Stimulated activated naive CD8-positive, alpha-beta T cell treated with anti-CD3 and anti-CD28 coated beads, Interleukin-15, amount 100 ng/mL, for 72 hours (primary cell): ENCODE results near the gene TUBB6.
A peak's percentile ranks its signal among the peaks of the same experiment; 100 is the strongest.

Experiments
- ATAC-seq: fragments of 150-1000 bp; cut with Tn5 transposase; 2 replicates; pipeline ENCODE4 v1.10.0; 2021; ENCODE audit warnings: mild to moderate bottlenecking, moderate library complexity
- DNase-seq, 2 donors: peaks; one replicate each; pipeline ENCODE4 v3.0.0; 2021 to 2022
- H3K27ac Mint-ChIP-seq, 2 donors: one replicate each; pipeline ENCODE4 v1.8.0; 2022; ENCODE audit warnings: mild to moderate bottlenecking in 2 of 2, mixed read lengths in 2 of 2, moderate library complexity in 2 of 2
- H3K27me3 Mint-ChIP-seq: one replicate; pipeline ENCODE4 v1.8.0; 2022; ENCODE audit warnings: mixed read lengths
- H3K4me1 Mint-ChIP-seq: one replicate; pipeline ENCODE4 v1.8.0; 2022; ENCODE audit warnings: mild to moderate bottlenecking, mixed read lengths
- H3K4me3 Mint-ChIP-seq, 2 donors: one replicate each; pipeline ENCODE4 v1.8.0; 2022; ENCODE audit warnings: mild to moderate bottlenecking in 2 of 2, mixed read lengths in 2 of 2, moderate library complexity in 1 of 2
- H3K9me3 Mint-ChIP-seq, 2 donors: one replicate each; pipeline ENCODE4 v1.8.0; 2022; ENCODE audit warnings: mixed read lengths in 2 of 2

The TUBB6 gene

GRCh38 chr18:12318334-12318697, 10.3 kb downstream of the TUBB6 start:
- Mint-ChIP-seq H3K27me3 (no peaks in the 10 kb centered on the region), H3K4me1 (peaks cover 6% of the 10 kb centered on the region), H3K9me3 (no peaks in the 10 kb centered on the region), H3K27ac (no peak overlapping the region), H3K4me3 (no peak overlapping the region)
- ATAC-seq (no peak), DNase-seq (no peak)

- Mint-ChIP-seq H3K4me1 (peaks cover 6% of the 10 kb centered on the region), H3K27ac (no peak overlapping the region), H3K27me3 (no peaks in the 10 kb centered on the region), H3K9me3 (no peaks in the 10 kb centered on the region), H3K4me3 (no peak overlapping the region)
- ATAC-seq, result no peak
- DNase-seq, result no peak
Measured at GRCh38 chr18:12318857-12319256, 10.8 kb downstream of the TUBB6 start.

- no peak for DNase-seq
- Mint-ChIP-seq H3K27me3 (no peaks in the 10 kb centered on the region), H3K4me3 (no peak overlapping the region), H3K9me3 (no peaks in the 10 kb centered on the region), H3K4me1 (peaks cover 6% of the 10 kb centered on the region), H3K27ac (no peak overlapping the region)
- no peak for ATAC-seq
Measured at GRCh38 chr18:12321333-12321732, 13.3 kb downstream of the TUBB6 start.

- no peak overlapping the region for H3K27ac Mint-ChIP-seq
- H3K27me3 Mint-ChIP-seq, result no peaks in the 10 kb centered on the region
- H3K9me3 Mint-ChIP-seq, result no peaks in the 10 kb centered on the region
- DNase-seq, result no peak
- ATAC-seq, result no peak
- peaks cover 5% of the 10 kb centered on the region for H3K4me1 Mint-ChIP-seq
- no peak overlapping the region for H3K4me3 Mint-ChIP-seq
Measured at GRCh38 chr18:12324991-12325725, 17.1 kb downstream of the TUBB6 start.

GRCh38 chr18:12325726-12326245, 17.7 kb downstream of the TUBB6 start:
- ATAC-seq (no peak), DNase-seq (no peak)
- peaks cover 5% of the 10 kb centered on the region for H3K4me1 Mint-ChIP-seq
- no peaks in the 10 kb centered on the region for H3K9me3 Mint-ChIP-seq
- no peak overlapping the region for H3K27ac Mint-ChIP-seq
- H3K27me3 Mint-ChIP-seq, result no peaks in the 10 kb centered on the region
- no peak overlapping the region for H3K4me3 Mint-ChIP-seq

GRCh38 chr18:12326711-12327460, 18.8 kb downstream of the TUBB6 start:
- Mint-ChIP-seq H3K4me1 (peaks cover 5% of the 10 kb centered on the region), H3K4me3 (no peak overlapping the region), H3K27ac (no peak overlapping the region)

GRCh38 chr18:12327510-12328178, 19.6 kb downstream of the TUBB6 start:
- Mint-ChIP-seq H3K4me3 (no peak overlapping the region), H3K27me3 (no peaks in the 10 kb centered on the region), H3K27ac (no peak overlapping the region), H3K9me3 (no peaks in the 10 kb centered on the region), H3K4me1 (peaks cover 5% of the 10 kb centered on the region)
- peak; percentile 95 for ATAC-seq
- DNase-seq, result peak; percentile 70 to 78

More at GRCh38 chr18:12326711-12327460, 18.8 kb downstream of the TUBB6 start:
- ATAC-seq (no peak), DNase-seq (no peak)
- Mint-ChIP-seq H3K27me3 (no peaks in the 10 kb centered on the region), H3K9me3 (no peaks in the 10 kb centered on the region)

GRCh38 chr18:12328179-12328823, 20.3 kb downstream of the TUBB6 start:
- H3K27ac Mint-ChIP-seq, result no peak overlapping the region
- no peak for ATAC-seq
- H3K9me3 Mint-ChIP-seq, result no peaks in the 10 kb centered on the region
- no peak overlapping the region for H3K4me3 Mint-ChIP-seq
- no peaks in the 10 kb centered on the region for H3K27me3 Mint-ChIP-seq
- DNase-seq, result no peak
- H3K4me1 Mint-ChIP-seq, result peaks cover 5% of the 10 kb centered on the region

GRCh38 chr18:12329125-12329698, 21.2 kb downstream of the TUBB6 start:
- peak overlapping the region in 1 of 2 donors; percentile 54 for H3K27ac Mint-ChIP-seq
- DNase-seq, result no peak

GRCh38 chr18:12330766-12331165, 22.7 kb downstream of the TUBB6 start:
- ATAC-seq (no peak), DNase-seq (no peak)
- no peak overlapping the region for H3K4me3 Mint-ChIP-seq
- no peaks in the 10 kb centered on the region for H3K27me3 Mint-ChIP-seq
- no peaks in the 10 kb centered on the region for H3K9me3 Mint-ChIP-seq
- H3K27ac Mint-ChIP-seq, result no peak overlapping the region
- peaks cover 5% of the 10 kb centered on the region for H3K4me1 Mint-ChIP-seq

More at GRCh38 chr18:12329125-12329698, 21.2 kb downstream of the TUBB6 start:
- no peaks in the 10 kb centered on the region for H3K9me3 Mint-ChIP-seq
- peaks cover 5% of the 10 kb centered on the region for H3K4me1 Mint-ChIP-seq
- no peaks in the 10 kb centered on the region for H3K27me3 Mint-ChIP-seq
- no peak for ATAC-seq
- no peak overlapping the region for H3K4me3 Mint-ChIP-seq

GRCh38 chr18:12333506-12334290, 25.7 kb downstream of the TUBB6 start:
- Mint-ChIP-seq H3K9me3 (no peaks in the 10 kb centered on the region), H3K4me3 (no peak overlapping the region), H3K4me1 (no peaks in the 10 kb centered on the region), H3K27me3 (no peaks in the 10 kb centered on the region), H3K27ac (peak overlapping the region in 1 of 2 donors; percentile 12)
- ATAC-seq (peak; percentile 49), DNase-seq (no peak)

GRCh38 chr18:12334366-12334808, 26.3 kb downstream of the TUBB6 start:
- Mint-ChIP-seq H3K27me3 (no peaks in the 10 kb centered on the region), H3K4me1 (no peaks in the 10 kb centered on the region), H3K27ac (no peak overlapping the region), H3K4me3 (no peak overlapping the region), H3K9me3 (no peaks in the 10 kb centered on the region)
- no peak for DNase-seq
- ATAC-seq, result no peak

GRCh38 chr18:12334863-12335262, 26.8 kb downstream of the TUBB6 start:
- ATAC-seq, result no peak
- Mint-ChIP-seq H3K9me3 (no peaks in the 10 kb centered on the region), H3K27ac (no peak overlapping the region), H3K4me3 (no peak overlapping the region), H3K27me3 (no peaks in the 10 kb centered on the region), H3K4me1 (no peaks in the 10 kb centered on the region)
- no peak for DNase-seq

- ATAC-seq (no peak), DNase-seq (no peak)
- Mint-ChIP-seq H3K4me3 (no peak overlapping the region), H3K4me1 (no peaks in the 10 kb centered on the region), H3K9me3 (no peaks in the 10 kb centered on the region), H3K27ac (peak overlapping the region in 1 of 2 donors; percentile 84), H3K27me3 (no peaks in the 10 kb centered on the region)
Measured at GRCh38 chr18:12335503-12335902, 27.5 kb downstream of the TUBB6 start.
